ENCODE measurements around the gene RNASEH2B.

RNASEH2B gene

DNA sequence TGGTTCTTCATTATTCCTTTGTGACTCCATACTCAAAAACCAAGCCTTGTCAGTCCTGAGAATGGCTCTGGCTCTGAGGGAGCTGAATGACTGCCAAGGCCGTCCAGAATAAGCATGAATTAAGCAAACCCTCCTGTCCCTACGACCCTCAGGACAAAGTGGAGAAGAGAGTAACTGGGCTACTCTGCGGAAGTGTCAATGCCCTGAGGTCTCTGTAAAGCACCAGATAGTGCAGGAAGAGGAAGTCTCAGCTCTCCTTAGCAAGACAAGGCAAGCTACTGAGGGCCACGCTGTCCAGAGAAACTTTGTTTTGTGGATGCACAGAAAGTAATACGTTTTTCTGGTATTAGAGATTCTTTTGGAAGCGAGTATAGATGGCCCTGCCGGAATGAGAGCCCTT lies 94.1 kb downstream of the RNASEH2B start:
- FAIRE-seq (no peak), DNase-seq (ENCODE audit: insufficient read length, low spot score) (no peak)
- no peak for TF ChIP-seq POLR2A (IDR thresholded peaks at IDR 0.05; ENCODE audit: low read depth, low read length)

DNA sequence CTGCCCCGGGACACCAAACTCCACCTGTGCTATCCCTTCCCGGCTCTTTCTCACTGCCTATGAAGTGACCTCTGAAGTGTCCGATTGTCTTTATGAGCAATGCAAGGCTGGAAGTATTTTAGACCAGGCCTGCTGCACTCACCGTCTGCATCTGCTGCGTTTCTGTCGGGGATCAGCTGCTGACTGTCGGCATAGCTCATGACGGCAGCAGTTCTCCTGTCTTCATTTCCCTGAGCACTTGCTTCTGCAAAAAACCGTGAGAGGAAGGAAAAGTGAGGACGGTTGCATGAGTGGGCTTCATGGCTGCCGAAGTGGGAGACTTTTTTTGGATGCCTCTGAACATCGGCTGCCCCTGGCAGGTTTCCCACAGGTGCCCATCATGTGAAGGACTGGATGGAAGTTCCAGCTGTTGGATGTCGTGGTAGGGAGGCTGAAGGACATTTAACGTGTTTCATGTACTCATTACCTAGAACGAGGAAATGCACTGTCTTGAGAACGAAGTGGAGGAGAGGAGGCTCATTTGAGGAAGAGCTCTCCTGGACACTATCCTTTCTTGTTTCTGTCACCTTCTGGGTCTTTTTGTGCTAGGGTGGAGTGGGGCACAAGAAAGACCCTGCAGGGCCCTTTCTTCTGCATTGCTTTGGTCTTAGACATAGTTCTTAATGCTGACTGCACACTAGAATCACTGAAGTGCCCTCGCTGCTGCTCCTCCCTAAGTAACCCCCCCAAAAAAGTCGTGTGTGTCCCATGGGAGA lies 94.7 kb downstream of the RNASEH2B start:
- no peak for FAIRE-seq
- TF ChIP-seq POLR2A (IDR thresholded peaks at IDR 0.05; ENCODE audit: low read depth, low read length) = no peak
- DNase-seq (ENCODE audit: insufficient read length, low spot score) = no peak

DNA sequence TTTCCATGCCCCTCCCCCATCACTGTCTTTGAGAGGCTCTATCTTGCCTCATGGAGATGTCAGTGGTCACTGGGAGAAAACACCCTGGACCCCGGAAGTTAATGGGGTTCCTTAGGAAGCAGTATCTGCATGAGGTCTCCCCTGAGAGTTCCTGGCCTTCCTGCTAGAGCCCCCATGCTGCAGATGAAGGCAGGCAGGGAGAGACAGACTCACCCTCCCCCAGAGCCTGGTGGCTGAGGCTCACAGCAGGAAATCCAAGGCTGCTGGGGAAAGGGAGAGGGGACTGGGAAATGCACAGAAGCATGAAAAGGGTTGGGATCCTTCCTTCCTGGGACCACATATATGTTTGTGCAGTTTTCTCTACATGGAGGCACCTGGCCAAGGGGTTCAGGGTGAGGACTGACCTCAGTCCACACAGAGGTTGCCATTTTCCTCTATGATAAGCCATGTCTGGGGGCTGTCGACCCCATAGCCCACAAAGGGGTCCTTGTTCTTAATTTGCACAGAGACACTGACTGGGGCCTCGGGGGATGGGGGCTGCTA lies 95.4 kb downstream of the RNASEH2B start:
- TF ChIP-seq POLR2A (IDR thresholded peaks at IDR 0.05; ENCODE audit: low read depth, low read length) = no peak
- FAIRE-seq (no peak), DNase-seq (ENCODE audit: insufficient read length, low spot score) (no peak)

DNA sequence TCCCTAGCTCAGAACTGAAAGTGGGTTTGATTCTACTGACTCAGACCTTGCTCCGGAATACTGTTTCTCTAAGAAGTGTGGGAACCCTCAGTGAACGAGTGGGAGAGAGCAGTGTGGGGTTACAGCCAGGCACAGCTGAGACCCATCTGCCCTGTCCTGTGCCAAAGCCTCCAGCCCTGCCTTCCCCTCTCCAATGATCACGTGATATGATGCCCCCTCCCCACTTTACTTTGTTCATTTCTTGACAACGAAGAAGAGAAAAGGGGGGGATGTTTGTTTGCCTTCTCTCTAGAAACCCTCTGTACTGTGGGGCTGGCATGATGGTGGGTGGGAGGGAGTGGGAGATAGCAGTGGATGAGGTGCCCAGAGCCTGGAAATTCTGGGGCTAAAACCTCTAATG lies 96.0 kb downstream of the RNASEH2B start:
- DNase-seq (ENCODE audit: insufficient read length, low spot score) (no peak), FAIRE-seq (no peak)
- no peak for TF ChIP-seq POLR2A (IDR thresholded peaks at IDR 0.05; ENCODE audit: low read depth, low read length)

Data from H54 (cell line).